ENCODE results near the gene NRN1L.
"Not testable (repeated sequence)": the region's sequence is repeated elsewhere in the genome, so short reads cannot be mapped to it uniquely, and the experiment has no call there.

The NRN1L gene

GRCh38 chr16:67883872-67884261 is 818 bp upstream of the NRN1L start:
- no peak for DNase-seq

GRCh38 chr16:67885545-67885944 is 860 bp downstream of the NRN1L start:
- no peak for DNase-seq

GRCh38 chr16:67885976-67886375 is 1.3 kb downstream of the NRN1L start:
- no peak for DNase-seq

DNA sequence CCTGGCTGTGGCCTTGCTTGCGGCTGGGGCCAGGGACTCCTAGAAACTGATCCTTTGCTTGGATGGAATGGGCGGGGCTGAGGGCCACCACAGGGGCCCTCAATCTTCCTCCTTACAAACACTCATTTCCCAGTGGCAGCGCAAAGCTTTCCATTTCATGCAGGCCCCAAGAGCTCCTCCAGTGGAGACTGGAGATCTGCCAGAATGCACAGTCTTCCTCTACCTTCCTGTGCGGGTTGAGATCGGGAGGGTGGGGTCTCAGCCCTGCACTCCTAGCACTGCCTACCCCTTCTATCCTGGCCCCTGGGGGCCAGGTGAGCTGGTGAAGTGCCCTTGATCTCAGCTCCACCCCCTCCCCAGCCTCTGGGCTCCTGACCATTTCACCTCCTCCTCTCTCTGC is 1.7 kb downstream of the NRN1L start:
- DNase-seq = no peak

DNA sequence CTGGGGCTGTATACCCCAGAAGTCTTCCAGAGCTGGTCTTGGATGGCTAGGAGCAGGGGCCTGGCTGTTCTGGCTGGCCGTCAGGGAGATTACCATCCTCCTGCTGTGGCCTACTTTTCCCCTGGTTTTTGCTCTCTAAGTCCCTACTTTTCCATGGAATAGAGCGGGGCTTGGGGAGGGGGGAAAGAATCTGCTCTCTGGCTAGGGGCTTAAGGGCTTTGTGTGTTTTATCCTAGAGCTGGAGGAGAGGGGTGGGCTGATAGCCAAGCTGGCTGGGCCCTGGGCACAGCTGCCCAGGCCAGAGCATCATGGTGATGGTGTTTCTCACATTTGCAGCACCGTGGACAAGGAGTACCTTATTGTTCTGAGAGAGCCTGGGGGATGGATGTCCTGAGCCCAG is 3.6 kb downstream of the NRN1L start:
- DNase-seq = no peak

GRCh38 chr16:67892375-67892774 is 7.7 kb downstream of the NRN1L start:
- no peak for DNase-seq

DNA sequence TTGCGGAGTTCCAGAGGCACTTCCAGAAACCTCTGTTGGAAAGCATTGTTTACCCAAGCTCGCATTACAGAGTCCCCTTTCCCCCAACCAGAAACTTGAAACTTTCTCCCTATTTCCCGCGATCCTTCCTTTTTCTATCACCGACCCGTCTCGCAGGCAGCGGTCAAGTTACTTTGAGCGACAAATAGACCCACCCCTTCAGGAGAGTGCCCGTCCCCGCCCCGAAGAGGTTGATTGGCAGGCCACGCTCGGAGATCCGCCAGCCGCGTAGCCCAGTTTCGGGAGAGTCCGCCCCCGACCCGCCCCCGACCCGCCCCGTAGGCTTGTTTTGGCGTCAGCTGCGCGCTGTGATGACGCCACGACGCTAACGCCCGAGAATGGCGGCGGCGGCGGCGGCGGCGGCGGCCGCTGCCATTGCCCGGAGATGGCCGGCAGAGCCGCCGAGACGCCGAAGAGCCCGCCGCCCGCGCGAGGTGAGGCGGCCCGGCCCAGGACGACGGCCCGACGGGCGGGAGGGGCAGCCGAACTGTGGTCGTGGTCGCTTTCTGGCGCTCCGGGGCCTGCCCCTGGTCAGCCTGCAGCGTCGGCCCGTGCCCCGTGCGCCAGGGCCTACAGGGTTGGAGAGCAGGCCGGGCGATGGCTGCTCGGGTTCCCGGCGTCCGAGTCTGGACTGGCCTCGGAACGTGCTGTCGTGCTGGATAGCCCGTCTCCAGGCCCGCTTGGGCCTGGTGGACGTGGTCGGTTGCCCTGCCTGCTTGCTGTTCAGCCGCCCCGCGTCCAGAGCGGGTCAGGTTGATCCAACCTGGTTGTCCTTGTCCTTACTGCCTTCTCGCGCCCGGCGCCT is 8.4 kb downstream of the NRN1L start, which contains the start of gene PSKH1:
PSKH1 (plus strand) TSS at position 356 of the 844 bp plus-strand sequence. CDS start 15,496 bp downstream, outside the sequence.
- DNase-seq = peak; percentile 39

DNA sequence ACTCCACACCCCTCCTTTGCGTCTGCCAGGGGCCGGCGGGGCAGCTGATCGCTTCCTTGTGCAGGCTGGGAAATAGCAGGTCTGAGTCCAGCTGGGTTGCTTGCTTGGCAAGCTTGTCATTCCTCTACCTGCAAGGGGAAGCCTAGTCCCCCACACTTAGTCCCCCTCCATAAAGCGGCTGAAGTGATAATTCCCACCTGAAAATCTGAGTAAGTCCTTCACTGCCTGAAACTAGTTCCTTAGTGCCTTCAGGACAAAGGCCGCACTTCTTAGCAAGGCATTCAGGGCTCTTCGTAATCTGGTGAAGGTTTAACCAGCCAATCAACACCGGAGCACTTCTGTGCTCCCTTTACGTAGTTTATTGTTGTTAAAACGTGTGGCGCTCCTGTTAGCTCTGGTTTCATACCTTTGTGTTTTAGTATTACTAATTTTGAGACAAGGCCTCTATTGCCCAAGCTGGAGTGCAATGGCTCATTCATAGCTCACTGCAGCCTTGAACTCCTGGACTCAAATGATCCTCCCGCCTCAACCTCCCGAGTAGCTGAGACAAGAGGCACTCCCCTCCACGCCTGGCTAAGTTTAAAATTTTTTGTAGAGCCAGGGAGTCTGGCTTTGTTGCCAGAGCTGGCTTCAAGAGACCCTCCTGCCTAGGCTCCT is 9.2 kb downstream of the NRN1L start:
- no peak for DNase-seq

GRCh38 chr16:67897231-67897630 is 12.5 kb downstream of the NRN1L start:
- DNase-seq = no peak

- no peak for DNase-seq
Observed at GRCh38 chr16:67901734-67902133, 17.0 kb downstream of the NRN1L start.

DNA sequence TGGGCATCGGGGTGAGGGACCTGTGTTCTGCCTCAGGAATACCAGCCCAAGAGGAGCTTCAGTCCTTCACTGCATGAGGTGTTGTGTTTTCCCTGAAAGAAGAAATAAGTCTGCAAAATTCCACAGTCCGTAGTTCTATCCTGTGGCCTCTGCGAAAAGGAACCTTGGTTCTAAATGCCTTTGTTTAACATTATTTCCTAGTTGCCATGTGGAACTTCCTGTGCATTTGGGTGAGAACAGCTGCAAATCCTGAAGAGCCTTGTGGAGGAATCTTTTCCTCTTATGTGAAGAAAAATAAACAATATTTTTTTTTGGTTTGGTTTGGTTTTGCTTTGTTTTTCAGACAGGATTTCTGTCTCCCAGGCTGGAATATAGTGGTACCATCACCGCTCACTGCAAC is 18.1 kb downstream of the NRN1L start:
- DNase-seq = no peak

- DNase-seq = no peak
Observed at GRCh38 chr16:67907397-67908180, 22.9 kb downstream of the NRN1L start.

GRCh38 chr16:67909056-67909742 is 24.5 kb downstream of the NRN1L start:
- DNase-seq = no peak

- DNase-seq = no peak
Observed at GRCh38 chr16:67910158-67910557, 25.5 kb downstream of the NRN1L start.

DNA sequence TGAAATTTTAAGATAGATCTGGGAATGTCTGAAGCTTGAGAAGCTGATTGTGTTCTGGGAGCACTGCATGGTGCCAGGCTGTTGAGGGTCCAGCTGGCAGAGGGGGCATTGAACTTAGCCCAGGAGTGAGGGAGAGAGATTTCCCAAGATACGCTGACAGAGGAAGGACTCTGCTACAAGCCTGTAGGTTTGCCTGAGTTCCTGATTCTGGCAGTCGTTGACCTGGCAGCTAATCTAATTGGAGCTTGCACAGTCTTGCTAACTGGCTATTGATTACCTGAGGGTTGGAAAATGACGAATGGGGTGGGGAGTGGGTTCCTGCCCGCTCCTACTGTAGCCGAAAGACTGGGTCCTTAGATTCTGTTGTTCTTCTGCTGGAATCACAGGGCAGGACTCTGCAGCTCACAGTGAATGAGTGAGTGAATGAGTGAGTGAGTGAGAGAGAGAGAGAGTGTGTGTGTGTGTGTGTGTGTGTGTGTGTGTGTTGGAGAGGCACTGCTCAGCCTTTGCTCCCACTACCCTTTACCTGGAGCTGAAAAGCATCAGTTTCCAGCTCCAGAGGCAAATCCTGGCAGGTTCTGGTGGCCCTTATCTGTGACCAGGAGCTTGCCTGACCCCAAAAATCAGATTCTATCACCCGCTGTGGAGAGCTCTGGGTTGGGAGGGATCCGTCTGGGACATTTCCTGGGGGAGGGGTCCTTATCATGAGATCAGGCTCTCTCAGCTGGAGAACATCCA is 30.2 kb downstream of the NRN1L start:
- DNase-seq = no peak

- not testable (repeated sequence) for DNase-seq
Observed at GRCh38 chr16:67915496-67915769, 30.7 kb downstream of the NRN1L start.

- DNase-seq = no peak
Observed at GRCh38 chr16:67915831-67916723, 31.4 kb downstream of the NRN1L start.

GRCh38 chr16:67917140-67917851 is 32.6 kb downstream of the NRN1L start:
- no peak for DNase-seq

DNA sequence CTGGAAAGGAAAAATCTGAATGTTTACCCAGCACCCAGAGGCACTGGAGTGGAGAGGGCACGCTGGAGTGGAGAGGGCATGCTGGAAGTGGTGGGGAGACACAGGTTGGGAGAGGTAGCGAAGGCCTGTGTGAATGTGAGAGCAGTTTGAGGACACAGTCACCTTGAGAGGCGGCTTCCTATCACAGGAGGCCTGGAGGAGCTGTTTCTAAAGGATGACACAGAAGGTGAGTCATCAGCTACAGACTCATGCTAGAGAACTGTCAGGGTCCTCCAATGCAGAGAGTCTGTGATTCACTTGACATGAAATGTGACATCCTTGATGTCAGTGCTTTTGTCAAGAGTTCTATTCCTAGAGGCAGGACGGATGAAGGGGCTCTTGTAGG is 33.2 kb downstream of the NRN1L start:
- DNase-seq = no peak

GRCh38 chr16:67919622-67920221 is 35.0 kb downstream of the NRN1L start:
- no peak for DNase-seq
